Measurements from ENCODE around the gene UTP14A.

- TF ChIP-seq CTCF (conservative IDR thresholded peaks at IDR 0.05; ENCODE audit: low read depth, low read length) (no peak), EZH2 (IDR thresholded peaks at IDR 0.05; ENCODE audit: low read length, unreplicated experiment) (no peak), EZH2phosphoT487 (IDR thresholded peaks at IDR 0.05; ENCODE audit: borderline replicate concordance, low read length) (no peak)
These were observed 52.1 kb downstream of the UTP14A start for GRCh38 chrX:129958083-129958465.
